ENCODE data around the gene SLC26A1. TPM values are rescaled to one million over a fixed set of nuclear protein-coding genes. Genes with fewer than 3 reads are reported as not detected.

SLC26A1 gene
- total and polyA plus RNA-seq, 3 donors from 2014 or later: 0.51 to 2.0 (median 0.99) TPM

DNA sequence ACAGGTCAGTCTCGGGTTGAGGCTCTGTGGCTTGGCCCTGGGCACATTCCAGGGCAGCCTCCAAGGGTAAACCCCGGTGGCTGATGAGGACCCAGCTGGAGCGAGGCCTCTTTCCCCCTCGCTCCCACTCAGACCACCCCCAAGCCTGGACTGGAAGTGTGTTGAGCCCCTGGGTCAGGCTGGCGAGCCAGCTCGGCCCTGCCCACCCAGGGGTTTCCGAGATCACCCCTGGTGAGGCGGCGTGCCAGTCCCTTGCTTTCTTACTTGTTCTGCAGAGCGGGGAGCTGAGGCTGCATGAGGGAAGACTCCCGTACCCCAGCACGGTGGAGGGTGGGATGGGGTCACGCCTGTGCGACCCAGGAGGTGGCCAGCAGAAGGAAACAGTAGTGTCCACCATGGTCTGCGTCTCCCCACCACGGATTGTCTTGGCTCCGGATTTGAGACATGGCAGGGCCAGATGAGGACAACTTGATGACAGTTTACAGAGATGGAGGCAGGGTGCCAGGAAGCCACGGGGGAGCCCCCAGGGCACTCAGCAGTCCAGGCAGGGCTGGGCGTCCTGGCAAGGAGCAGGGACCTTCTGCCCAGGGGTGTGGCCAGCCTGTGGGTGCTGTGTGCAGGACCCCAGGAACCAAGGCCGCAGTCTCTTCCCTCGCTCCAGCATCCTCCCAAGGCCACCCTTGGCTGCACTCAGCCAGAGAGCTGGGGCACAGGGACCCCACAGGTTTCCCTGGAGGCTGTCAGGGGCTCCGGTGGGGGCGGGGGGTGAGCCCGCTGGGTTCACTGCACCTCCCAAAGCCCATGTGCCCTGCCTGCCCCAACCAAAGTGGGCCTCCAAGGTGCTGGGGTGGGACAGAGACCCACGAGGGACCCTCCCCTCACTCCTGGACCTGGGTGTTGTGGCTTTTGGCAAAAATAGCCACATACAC is 11.6 kb upstream of the SLC26A1 start:
- 85 to 89% methylated on average over 10 to 25 of the region's 25 CpGs for WGBS, 2 donors
- H3K36me3 ChIP-seq (ENCODE audit: low read depth, missing control alignments): no peaks in the 10 kb centered on the region
- no peak overlapping the region for H3K27ac ChIP-seq
- intact Hi-C loops (cut with DNase I; ENCODE audit: low total_unique reads): no loop called here
- H3K4me1 ChIP-seq: peaks cover 8% of the 10 kb centered on the region
- H3K27me3 ChIP-seq: no peaks in the 10 kb centered on the region
- no peak for DNase-seq
- TF ChIP-seq POLR2A (IDR thresholded peaks at IDR 0.05): no peak
- TF ChIP-seq, protein P1, sequence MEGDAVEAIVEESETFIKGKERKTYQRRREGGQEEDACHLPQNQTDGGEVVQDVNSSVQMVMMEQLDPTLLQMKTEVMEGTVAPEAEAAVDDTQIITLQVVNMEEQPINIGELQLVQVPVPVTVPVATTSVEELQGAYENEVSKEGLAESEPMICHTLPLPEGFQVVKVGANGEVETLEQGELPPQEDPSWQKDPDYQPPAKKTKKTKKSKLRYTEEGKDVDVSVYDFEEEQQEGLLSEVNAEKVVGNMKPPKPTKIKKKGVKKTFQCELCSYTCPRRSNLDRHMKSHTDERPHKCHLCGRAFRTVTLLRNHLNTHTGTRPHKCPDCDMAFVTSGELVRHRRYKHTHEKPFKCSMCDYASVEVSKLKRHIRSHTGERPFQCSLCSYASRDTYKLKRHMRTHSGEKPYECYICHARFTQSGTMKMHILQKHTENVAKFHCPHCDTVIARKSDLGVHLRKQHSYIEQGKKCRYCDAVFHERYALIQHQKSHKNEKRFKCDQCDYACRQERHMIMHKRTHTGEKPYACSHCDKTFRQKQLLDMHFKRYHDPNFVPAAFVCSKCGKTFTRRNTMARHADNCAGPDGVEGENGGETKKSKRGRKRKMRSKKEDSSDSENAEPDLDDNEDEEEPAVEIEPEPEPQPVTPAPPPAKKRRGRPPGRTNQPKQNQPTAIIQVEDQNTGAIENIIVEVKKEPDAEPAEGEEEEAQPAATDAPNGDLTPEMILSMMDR (IDR thresholded peaks at IDR 0.05): no peak
- H3K9me3 ChIP-seq: no peaks in the 10 kb centered on the region
- no peak overlapping the region for H3K4me3 ChIP-seq

DNA sequence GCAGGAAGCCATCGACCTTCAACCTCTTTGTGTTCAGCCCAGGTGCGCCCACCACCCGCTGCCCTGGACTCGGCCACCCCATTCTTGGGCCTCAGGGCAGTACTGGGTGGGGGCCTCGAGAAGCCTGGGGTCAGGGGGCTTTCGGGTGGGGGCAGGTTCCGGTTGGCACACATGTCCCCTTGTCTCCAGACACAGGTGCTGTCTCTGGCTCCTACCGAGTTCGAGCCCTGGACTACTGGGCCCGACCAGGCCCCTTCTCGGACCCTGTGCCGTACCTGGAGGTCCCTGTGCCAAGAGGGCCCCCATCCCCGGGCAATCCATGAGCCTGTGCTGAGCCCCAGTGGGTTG is 10.8 kb upstream of the SLC26A1 start:
- WGBS, 2 donors: 86 to 92% methylated on average over 13 of the region's 13 CpGs
- intact Hi-C loops (cut with DNase I; ENCODE audit: low total_unique reads): no loop called here
- Histone ChIP-seq H3K27ac (no peak overlapping the region), H3K36me3 (ENCODE audit: low read depth, missing control alignments) (no peaks in the 10 kb centered on the region), H3K4me3 (no peak overlapping the region), H3K9me3 (no peaks in the 10 kb centered on the region), H3K27me3 (no peaks in the 10 kb centered on the region), H3K4me1 (peaks cover 5% of the 10 kb centered on the region)
- DNase-seq: no peak
- no peak for TF ChIP-seq POLR2A (IDR thresholded peaks at IDR 0.05)
- TF ChIP-seq, protein P1 (IDR thresholded peaks at IDR 0.05): no peak

- H3K36me3 ChIP-seq (ENCODE audit: low read depth, missing control alignments): no peaks in the 10 kb centered on the region
- no peak overlapping the region for H3K27ac ChIP-seq
- TF ChIP-seq POLR2A (IDR thresholded peaks at IDR 0.05): no peak
- TF ChIP-seq, protein P1 (IDR thresholded peaks at IDR 0.05): no peak
- 30 to 58% methylated on average over 4 to 55 of the region's 63 CpGs for WGBS, 2 donors
- intact Hi-C loops (cut with DNase I; ENCODE audit: low total_unique reads): no loop called here
- H3K9me3 ChIP-seq: no peaks in the 10 kb centered on the region
- peak overlapping the region in 1 of 2 donors; percentile 44 for H3K4me3 ChIP-seq
- no peak for DNase-seq
- no peaks in the 10 kb centered on the region for H3K27me3 ChIP-seq
- H3K4me1 ChIP-seq: no peaks in the 10 kb centered on the region
These were observed 10.3 kb upstream of the SLC26A1 start for GRCh38 chr4:1003271-1004070.

GRCh38 chr4:1002631-1003251 is 9.5 kb upstream of the SLC26A1 start:
- no peak for DNase-seq
- 8% methylated on average over 22 of the region's 75 CpGs; no CpG with 5 or more reads in 1 of the 2 donors for WGBS, 2 donors
- H3K4me1 ChIP-seq: peaks cover 4% of the 10 kb centered on the region
- intact Hi-C loops (cut with DNase I; ENCODE audit: low total_unique reads): no loop called here
- H3K4me3 ChIP-seq: peak overlapping the region in 1 of 2 donors; percentile 44
- H3K9me3 ChIP-seq: no peaks in the 10 kb centered on the region
- no peak for TF ChIP-seq POLR2A (IDR thresholded peaks at IDR 0.05)
- TF ChIP-seq, protein P1 (IDR thresholded peaks at IDR 0.05): no peak
- H3K27me3 ChIP-seq: no peaks in the 10 kb centered on the region
- H3K36me3 ChIP-seq (ENCODE audit: low read depth, missing control alignments): no peaks in the 10 kb centered on the region
- H3K27ac ChIP-seq: no peak overlapping the region
